Measurements from ENCODE around the gene KMT2D. TPM values are rescaled to one million over a fixed set of nuclear protein-coding genes. Genes with fewer than 3 reads are reported as not detected.

Gene KMT2D
- total and polyA plus RNA-seq, 2 donors (not counting 3 experiments of a cell fraction or from before 2014, with no cell fraction given), result 15.1 to 120 TPM

- intact Hi-C loops (cut with micrococcal nuclease) (no loop called here), dilution Hi-C loops (cut with MboI; ENCODE audit: extremely low pct_ligation_motif_present, low sequenced_read_pairs) (no loop called here)
- no peak overlapping the region for H2AFZ ChIP-seq (ENCODE audit: low read depth, low read length)
- H3K4me3 ChIP-seq (replicated peaks in 1 of 3; ENCODE audit: insufficient read depth in 1 of 3, low read depth in 1 of 3, low read length in 3 of 3), result no peak overlapping the region
- H3K4me1 ChIP-seq (ENCODE audit: control insufficient read depth, extremely low read depth, insufficient read depth, low read length), result peaks cover 16% of the 10 kb centered on the region
- no peaks in the 10 kb centered on the region for H4K20me1 ChIP-seq (replicated peaks; ENCODE audit: control insufficient read depth, extremely low read depth, insufficient read depth, low read length)
- H3K27me3 ChIP-seq (ENCODE audit: control insufficient read depth in 2 of 2, insufficient read depth in 2 of 2, low read length in 2 of 2), result no peaks in the 10 kb centered on the region
- no TSS peak for BruUV-seq (replicated peaks)
- no peak for DNase-seq (ENCODE audit: low read depth, low spot score)
- H3K9me1 ChIP-seq (replicated peaks; ENCODE audit: control insufficient read depth, extremely low read depth, insufficient read depth, low read length), result no peaks in the 10 kb centered on the region
- peaks cover 12 to 29% of the 10 kb centered on the region in 2 experiments for H3K36me3 ChIP-seq (ENCODE audit: control insufficient read depth in 2 of 2, extremely low read depth in 1 of 2, insufficient read depth in 2 of 2, low read length in 2 of 2)
- H3K4me2 ChIP-seq (ENCODE audit: insufficient read depth, low read length), result no peak overlapping the region
- FAIRE-seq, result no peak
- CTCF ChIA-PET, result interaction anchor here (0.9 to 3.3 kb wide), 12 partner anchors 8 to 168 kb away, joined by 3 to 43 read pairs (median 6); partner anchors contain the start of gene DDN
- H3K9me3 ChIP-seq (replicated peaks; ENCODE audit: control insufficient read depth, insufficient read depth, low read length), result no peaks in the 10 kb centered on the region
- H3K79me2 ChIP-seq (ENCODE audit: control insufficient read depth, insufficient read depth, low read length), result peaks cover 7% of the 10 kb centered on the region
- no peak overlapping the region for H3K27ac ChIP-seq (ENCODE audit: insufficient read depth, low read depth, low read length)
- TF ChIP-seq GATA2 (IDR thresholded peaks at IDR 0.05; ENCODE audit: insufficient read depth, insufficient read length, low read depth, low read length) (no peak), CTCF (IDR thresholded peaks at IDR 0.05; ENCODE audit: extremely low read depth in 1 of 2, insufficient read depth in 1 of 2, low read depth in 1 of 2, low read length in 2 of 2) (no peak), EZH2 (IDR thresholded peaks at IDR 0.05; ENCODE audit: borderline replicate concordance, low read depth, low read length, severe bottlenecking) (no peak), MYC (IDR thresholded peaks at IDR 0.05; ENCODE audit: low read depth, low read length) (no peak), FOS (IDR thresholded peaks at IDR 0.05; ENCODE audit: borderline replicate concordance, insufficient read depth, low read length) (no peak)
- POLR2A ChIA-PET, result interaction anchor here (1.5 kb wide), 1 partner anchor 13 kb away, joined by 5 read pairs; no protein-coding TSS in a partner anchor
- H3K9ac ChIP-seq (replicated peaks; ENCODE audit: extremely low read depth, insufficient read depth, low read length), result no peak overlapping the region
Measured at GRCh38 chr12:49020441-49020840, 40.2 kb downstream of the KMT2D start.

All from endothelial cell of umbilical vein (primary cell).